ENCODE measurements around the gene FOXP1. TPM values are rescaled to one million over a fixed set of nuclear protein-coding genes. Genes with fewer than 3 reads are reported as not detected.

FOXP1 gene
- total RNA-seq = 60.2 and 92.2 TPM in 2 replicates

GRCh38 chr3:71583566-71584393 lies at the start of gene FOXP1:
Gene FOXP1 (minus strand): TSS chr3:71583728. CDS start chr3:71198381, 385,347 bp downstream.

Other genes with a start within 250 kb of the FOXP1 start
- gene EIF4E3, start 141.7 kb upstream of the FOXP1 start, total RNA-seq = 0.58 and 2.5 TPM in 2 replicates
- gene GPR27, start 170.1 kb upstream of the FOXP1 start, total RNA-seq = 0.28 TPM in 1 of 2 replicates, not detected in the other
- not detected in 2 replicates for gene PROK2, start 201.4 kb upstream of the FOXP1 start, total RNA-seq

Measured in regular cardiac myocyte (primary cell).